ENCODE results near the gene CNKSR3. TPM values are rescaled to one million over a fixed set of nuclear protein-coding genes. Genes with fewer than 3 reads are reported as not detected.

CNKSR3 gene
- total RNA-seq, 1 experiment from 2014 or later, result 10.3 TPM

- H3K36me3 ChIP-seq (ENCODE audit: insufficient read depth, low read length, poor library complexity, severe bottlenecking), result no peaks in the 10 kb centered on the region
- intact Hi-C loops (cut with micrococcal nuclease; ENCODE audit: unreplicated experiment), result no loop called here
- H3K27me3 ChIP-seq (replicated peaks; ENCODE audit: insufficient read depth, low read depth, low read length, poor library complexity), result no peaks in the 10 kb centered on the region
- H3K4me1 ChIP-seq (ENCODE audit: insufficient read depth, low read length, poor library complexity, severe bottlenecking), result peaks cover 4% of the 10 kb centered on the region
- no peak overlapping the region for H3K4me3 ChIP-seq (ENCODE audit: low read depth, low read length, poor library complexity, severe bottlenecking)
- ChIA-PET CTCF (interaction anchor here (0.5 kb wide), 1 partner anchor 85 kb away, joined by 4 read pairs; no protein-coding TSS in a partner anchor), POLR2A (ENCODE audit: low non-redundant PET) (no interaction called here)
- no TSS peak for BruUV-seq (replicated peaks)
- no peaks in the 10 kb centered on the region for H3K9me3 ChIP-seq (ENCODE audit: low read depth, low read length, poor library complexity, severe bottlenecking)
- H3K27ac ChIP-seq (ENCODE audit: low read depth, low read length, poor library complexity, severe bottlenecking), result no peak overlapping the region
- DNase-seq (ENCODE audit: low spot score), result no peak
- TF ChIP-seq CTCF (conservative IDR thresholded peaks at IDR 0.05; ENCODE audit: low read depth, low read length), result no peak
- TF ChIP-seq EZH2 (IDR thresholded peaks at IDR 0.05; ENCODE audit: borderline replicate concordance, low read depth, low read length, poor library complexity, severe bottlenecking), result no peak
Observed at GRCh38 chr6:154499855-154500589, 10.5 kb downstream of the CNKSR3 start.

- no TSS peak for BruUV-seq (replicated peaks)
- Histone ChIP-seq H3K9me3 (ENCODE audit: low read depth, low read length, poor library complexity, severe bottlenecking) (no peaks in the 10 kb centered on the region), H3K36me3 (ENCODE audit: insufficient read depth, low read length, poor library complexity, severe bottlenecking) (no peaks in the 10 kb centered on the region), H3K4me1 (ENCODE audit: insufficient read depth, low read length, poor library complexity, severe bottlenecking) (peaks cover 8% of the 10 kb centered on the region), H3K27ac (ENCODE audit: low read depth, low read length, poor library complexity, severe bottlenecking) (no peak overlapping the region), H3K27me3 (replicated peaks; ENCODE audit: insufficient read depth, low read depth, low read length, poor library complexity) (no peaks in the 10 kb centered on the region), H3K4me3 (ENCODE audit: low read depth, low read length, poor library complexity, severe bottlenecking) (no peak overlapping the region)
- intact Hi-C loops (cut with micrococcal nuclease; ENCODE audit: unreplicated experiment), result no loop called here
- TF ChIP-seq EZH2 (IDR thresholded peaks at IDR 0.05; ENCODE audit: borderline replicate concordance, low read depth, low read length, poor library complexity, severe bottlenecking) (no peak), CTCF (conservative IDR thresholded peaks at IDR 0.05; ENCODE audit: low read depth, low read length) (no peak)
- DNase-seq (ENCODE audit: low spot score), result no peak
- CTCF ChIA-PET, result no interaction called here
- POLR2A ChIA-PET (ENCODE audit: low non-redundant PET), result no interaction called here
Observed at GRCh38 chr6:154498340-154498934, 12.0 kb downstream of the CNKSR3 start.

- H3K27me3 ChIP-seq (replicated peaks; ENCODE audit: insufficient read depth, low read depth, low read length, poor library complexity), result no peaks in the 10 kb centered on the region
- ChIA-PET CTCF (no interaction called here), POLR2A (ENCODE audit: low non-redundant PET) (no interaction called here)
- H3K4me3 ChIP-seq (ENCODE audit: low read depth, low read length, poor library complexity, severe bottlenecking), result no peak overlapping the region
- BruUV-seq (replicated peaks), result no TSS peak
- no peaks in the 10 kb centered on the region for H3K36me3 ChIP-seq (ENCODE audit: insufficient read depth, low read length, poor library complexity, severe bottlenecking)
- no peak for DNase-seq (ENCODE audit: low spot score)
- peaks cover 8% of the 10 kb centered on the region for H3K4me1 ChIP-seq (ENCODE audit: insufficient read depth, low read length, poor library complexity, severe bottlenecking)
- intact Hi-C loops (cut with micrococcal nuclease; ENCODE audit: unreplicated experiment), result no loop called here
- no peaks in the 10 kb centered on the region for H3K9me3 ChIP-seq (ENCODE audit: low read depth, low read length, poor library complexity, severe bottlenecking)
- no peak overlapping the region for H3K27ac ChIP-seq (ENCODE audit: low read depth, low read length, poor library complexity, severe bottlenecking)
- TF ChIP-seq CTCF (conservative IDR thresholded peaks at IDR 0.05; ENCODE audit: low read depth, low read length) (no peak), EZH2 (IDR thresholded peaks at IDR 0.05; ENCODE audit: borderline replicate concordance, low read depth, low read length, poor library complexity, severe bottlenecking) (no peak)
Observed at GRCh38 chr6:154496793-154497517, 13.5 kb downstream of the CNKSR3 start.
